ENCODE measurements around the gene AP2B1.

DNA sequence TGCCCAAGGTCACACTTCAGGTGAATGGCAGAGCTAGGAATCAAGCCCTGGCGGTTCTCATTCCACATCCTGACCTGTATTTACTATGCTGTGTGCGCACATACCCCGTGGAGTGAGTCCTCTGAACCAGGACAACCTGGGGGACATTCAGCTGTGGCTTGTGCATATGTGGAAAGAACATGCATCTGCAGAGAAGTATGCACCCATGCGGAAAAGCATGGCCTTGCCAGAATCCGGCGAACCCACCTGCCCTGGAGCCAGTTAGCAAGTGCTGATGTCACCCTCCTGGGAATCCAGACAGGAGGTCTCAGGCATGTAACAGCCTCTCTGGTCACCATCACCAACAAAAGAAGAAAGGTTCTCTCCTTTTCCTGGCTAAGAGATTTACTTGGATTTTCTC, 146.2 kb downstream of the AP2B1 start:
- TF ChIP-seq, protein P1, sequence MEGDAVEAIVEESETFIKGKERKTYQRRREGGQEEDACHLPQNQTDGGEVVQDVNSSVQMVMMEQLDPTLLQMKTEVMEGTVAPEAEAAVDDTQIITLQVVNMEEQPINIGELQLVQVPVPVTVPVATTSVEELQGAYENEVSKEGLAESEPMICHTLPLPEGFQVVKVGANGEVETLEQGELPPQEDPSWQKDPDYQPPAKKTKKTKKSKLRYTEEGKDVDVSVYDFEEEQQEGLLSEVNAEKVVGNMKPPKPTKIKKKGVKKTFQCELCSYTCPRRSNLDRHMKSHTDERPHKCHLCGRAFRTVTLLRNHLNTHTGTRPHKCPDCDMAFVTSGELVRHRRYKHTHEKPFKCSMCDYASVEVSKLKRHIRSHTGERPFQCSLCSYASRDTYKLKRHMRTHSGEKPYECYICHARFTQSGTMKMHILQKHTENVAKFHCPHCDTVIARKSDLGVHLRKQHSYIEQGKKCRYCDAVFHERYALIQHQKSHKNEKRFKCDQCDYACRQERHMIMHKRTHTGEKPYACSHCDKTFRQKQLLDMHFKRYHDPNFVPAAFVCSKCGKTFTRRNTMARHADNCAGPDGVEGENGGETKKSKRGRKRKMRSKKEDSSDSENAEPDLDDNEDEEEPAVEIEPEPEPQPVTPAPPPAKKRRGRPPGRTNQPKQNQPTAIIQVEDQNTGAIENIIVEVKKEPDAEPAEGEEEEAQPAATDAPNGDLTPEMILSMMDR (IDR thresholded peaks at IDR 0.05; ENCODE audit: poor library complexity): no peak
- TF ChIP-seq EZH2 (IDR thresholded peaks at IDR 0.05; ENCODE audit: borderline replicate concordance): no peak
- TF ChIP-seq EZH2phosphoT487 (IDR thresholded peaks at IDR 0.05; ENCODE audit: low read depth, severe bottlenecking, unreplicated experiment): no peak
